Measurements from ENCODE around the gene TSC1.

DNA sequence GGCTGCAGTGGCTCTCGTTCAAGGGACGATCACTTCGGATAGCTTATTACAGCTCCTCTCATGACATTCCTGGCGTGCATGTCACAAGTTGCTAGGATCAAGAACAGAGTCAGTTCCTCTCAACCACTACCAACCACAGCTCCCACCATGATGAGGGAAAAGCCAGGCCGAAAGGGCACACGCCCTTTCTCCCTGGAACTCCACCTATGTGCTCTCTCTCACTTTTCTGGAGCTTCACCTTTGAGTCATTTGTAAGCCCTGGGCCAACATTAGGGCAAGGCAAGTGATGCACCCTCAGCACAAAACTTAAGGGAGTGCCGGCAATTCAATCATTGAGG lies 64.1 kb downstream of the TSC1 start:
- TF ChIP-seq, protein P1, sequence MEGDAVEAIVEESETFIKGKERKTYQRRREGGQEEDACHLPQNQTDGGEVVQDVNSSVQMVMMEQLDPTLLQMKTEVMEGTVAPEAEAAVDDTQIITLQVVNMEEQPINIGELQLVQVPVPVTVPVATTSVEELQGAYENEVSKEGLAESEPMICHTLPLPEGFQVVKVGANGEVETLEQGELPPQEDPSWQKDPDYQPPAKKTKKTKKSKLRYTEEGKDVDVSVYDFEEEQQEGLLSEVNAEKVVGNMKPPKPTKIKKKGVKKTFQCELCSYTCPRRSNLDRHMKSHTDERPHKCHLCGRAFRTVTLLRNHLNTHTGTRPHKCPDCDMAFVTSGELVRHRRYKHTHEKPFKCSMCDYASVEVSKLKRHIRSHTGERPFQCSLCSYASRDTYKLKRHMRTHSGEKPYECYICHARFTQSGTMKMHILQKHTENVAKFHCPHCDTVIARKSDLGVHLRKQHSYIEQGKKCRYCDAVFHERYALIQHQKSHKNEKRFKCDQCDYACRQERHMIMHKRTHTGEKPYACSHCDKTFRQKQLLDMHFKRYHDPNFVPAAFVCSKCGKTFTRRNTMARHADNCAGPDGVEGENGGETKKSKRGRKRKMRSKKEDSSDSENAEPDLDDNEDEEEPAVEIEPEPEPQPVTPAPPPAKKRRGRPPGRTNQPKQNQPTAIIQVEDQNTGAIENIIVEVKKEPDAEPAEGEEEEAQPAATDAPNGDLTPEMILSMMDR (conservative IDR thresholded peaks at IDR 0.05; ENCODE audit: low read length) = no peak
- TF ChIP-seq EZH2phosphoT487 (IDR thresholded peaks at IDR 0.05; ENCODE audit: borderline replicate concordance) = no peak
